Ovary (tissue), 3 donors: ENCODE results near the gene C4orf50.

Experiments
- POLR2A ChIP-seq: fragments of 450-650 bp; IDR thresholded peaks from one replicate; pipeline ENCODE4 v1.6.1; 2017; ENCODE audit warnings: antibody characterized with exemption, mild to moderate bottlenecking, moderate library complexity
- TF ChIP-seq, protein P1 (sequence below), 3 donors: fragments of 450-650 bp in 2 of 3; fragments of 200-600 bp in 1 of 3; IDR thresholded peaks; one replicate each; pipeline versions ENCODE4 v1.5.1 to v1.8.0; 2016 to 2022; ENCODE audit warnings: antibody characterized with exemption in 3 of 3, mild to moderate bottlenecking in 1 of 3
- donor health status: DM: no; HTN: no; CAD: no.

DNA sequence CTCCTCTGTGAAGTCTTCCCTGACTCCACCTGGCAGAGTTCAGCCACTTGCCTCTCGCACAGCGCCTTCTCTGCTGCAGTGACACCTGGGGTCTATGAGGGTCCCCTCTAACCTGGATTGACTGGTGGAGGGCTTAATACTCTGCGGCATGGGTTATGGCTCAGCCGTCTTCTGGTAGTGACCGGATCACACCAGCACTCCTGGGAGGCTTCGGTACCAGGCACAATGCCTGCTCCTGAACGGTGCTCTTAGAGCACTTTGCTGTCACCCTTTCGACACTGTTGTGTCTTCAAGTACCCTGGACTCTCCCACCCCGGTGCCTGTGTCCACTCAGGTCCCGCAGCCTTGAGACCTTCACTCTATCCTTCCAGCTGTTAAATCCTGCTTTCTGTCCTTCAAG, 50.0 kb downstream of the C4orf50 start:
- TF ChIP-seq POLR2A: no peak
- TF ChIP-seq, protein P1, sequence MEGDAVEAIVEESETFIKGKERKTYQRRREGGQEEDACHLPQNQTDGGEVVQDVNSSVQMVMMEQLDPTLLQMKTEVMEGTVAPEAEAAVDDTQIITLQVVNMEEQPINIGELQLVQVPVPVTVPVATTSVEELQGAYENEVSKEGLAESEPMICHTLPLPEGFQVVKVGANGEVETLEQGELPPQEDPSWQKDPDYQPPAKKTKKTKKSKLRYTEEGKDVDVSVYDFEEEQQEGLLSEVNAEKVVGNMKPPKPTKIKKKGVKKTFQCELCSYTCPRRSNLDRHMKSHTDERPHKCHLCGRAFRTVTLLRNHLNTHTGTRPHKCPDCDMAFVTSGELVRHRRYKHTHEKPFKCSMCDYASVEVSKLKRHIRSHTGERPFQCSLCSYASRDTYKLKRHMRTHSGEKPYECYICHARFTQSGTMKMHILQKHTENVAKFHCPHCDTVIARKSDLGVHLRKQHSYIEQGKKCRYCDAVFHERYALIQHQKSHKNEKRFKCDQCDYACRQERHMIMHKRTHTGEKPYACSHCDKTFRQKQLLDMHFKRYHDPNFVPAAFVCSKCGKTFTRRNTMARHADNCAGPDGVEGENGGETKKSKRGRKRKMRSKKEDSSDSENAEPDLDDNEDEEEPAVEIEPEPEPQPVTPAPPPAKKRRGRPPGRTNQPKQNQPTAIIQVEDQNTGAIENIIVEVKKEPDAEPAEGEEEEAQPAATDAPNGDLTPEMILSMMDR (IDR thresholded peaks at IDR 0.05): no peak
